ENCODE results near the gene SP2.

DNA sequence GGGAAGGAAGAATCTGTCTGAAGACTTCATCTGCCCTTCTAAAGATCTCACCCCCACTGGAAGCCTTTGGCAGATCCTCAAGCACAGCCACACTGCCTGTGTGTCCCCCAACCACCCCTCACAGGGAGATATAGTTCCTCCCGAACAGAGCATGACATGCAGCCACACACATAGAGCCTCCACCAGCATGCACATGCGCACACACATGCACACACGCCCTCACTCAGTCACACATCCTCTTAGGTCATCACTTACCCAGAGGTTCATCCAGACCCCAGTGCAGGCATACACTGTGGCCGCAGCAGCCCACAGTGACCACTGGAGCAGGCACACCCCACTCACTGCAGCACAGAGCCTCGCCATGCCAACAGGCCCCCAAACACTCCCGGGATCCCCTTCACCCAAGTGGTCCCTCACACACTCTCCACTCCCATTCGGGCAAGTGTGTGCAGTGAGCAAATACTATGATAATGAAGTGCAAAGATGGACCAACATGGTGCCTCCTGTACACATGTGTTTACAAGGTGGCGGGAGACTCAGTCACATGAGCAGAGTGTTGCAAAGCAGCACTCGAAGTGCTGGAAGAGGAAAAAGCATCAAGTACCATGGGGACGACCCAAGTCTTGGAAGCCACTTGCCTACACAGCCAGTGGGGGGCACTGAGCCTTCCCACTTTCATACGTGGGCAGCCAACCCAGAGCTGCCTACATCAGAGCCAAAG, 28.1 kb upstream of the SP2 start:
- TF ChIP-seq ATF3 (IDR thresholded peaks at IDR 0.05), result no peak
- TF ChIP-seq, protein P1, sequence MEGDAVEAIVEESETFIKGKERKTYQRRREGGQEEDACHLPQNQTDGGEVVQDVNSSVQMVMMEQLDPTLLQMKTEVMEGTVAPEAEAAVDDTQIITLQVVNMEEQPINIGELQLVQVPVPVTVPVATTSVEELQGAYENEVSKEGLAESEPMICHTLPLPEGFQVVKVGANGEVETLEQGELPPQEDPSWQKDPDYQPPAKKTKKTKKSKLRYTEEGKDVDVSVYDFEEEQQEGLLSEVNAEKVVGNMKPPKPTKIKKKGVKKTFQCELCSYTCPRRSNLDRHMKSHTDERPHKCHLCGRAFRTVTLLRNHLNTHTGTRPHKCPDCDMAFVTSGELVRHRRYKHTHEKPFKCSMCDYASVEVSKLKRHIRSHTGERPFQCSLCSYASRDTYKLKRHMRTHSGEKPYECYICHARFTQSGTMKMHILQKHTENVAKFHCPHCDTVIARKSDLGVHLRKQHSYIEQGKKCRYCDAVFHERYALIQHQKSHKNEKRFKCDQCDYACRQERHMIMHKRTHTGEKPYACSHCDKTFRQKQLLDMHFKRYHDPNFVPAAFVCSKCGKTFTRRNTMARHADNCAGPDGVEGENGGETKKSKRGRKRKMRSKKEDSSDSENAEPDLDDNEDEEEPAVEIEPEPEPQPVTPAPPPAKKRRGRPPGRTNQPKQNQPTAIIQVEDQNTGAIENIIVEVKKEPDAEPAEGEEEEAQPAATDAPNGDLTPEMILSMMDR (IDR thresholded peaks at IDR 0.05 in 2 of 3, conservative IDR thresholded peaks at IDR 0.05 in 1 of 3; ENCODE audit: borderline replicate concordance in 1 of 3, insufficient read depth in 1 of 3, low read depth in 2 of 3, low read length in 2 of 3), result no peak
- no peak for TF ChIP-seq MAX (IDR thresholded peaks at IDR 0.05)
- no peak for TF ChIP-seq POLR2AphosphoS5 (IDR thresholded peaks at IDR 0.05; ENCODE audit: low read depth, low read length)
- no peak for TF ChIP-seq TCF7L2 (IDR thresholded peaks at IDR 0.05; ENCODE audit: borderline replicate concordance, extremely low read depth, insufficient read depth, insufficient read length)
- TF ChIP-seq FOSL1 (IDR thresholded peaks at IDR 0.05; ENCODE audit: low read depth), result no peak
- TF ChIP-seq EZH2 (IDR thresholded peaks at IDR 0.05), result no peak
- TF ChIP-seq, protein P2, sequence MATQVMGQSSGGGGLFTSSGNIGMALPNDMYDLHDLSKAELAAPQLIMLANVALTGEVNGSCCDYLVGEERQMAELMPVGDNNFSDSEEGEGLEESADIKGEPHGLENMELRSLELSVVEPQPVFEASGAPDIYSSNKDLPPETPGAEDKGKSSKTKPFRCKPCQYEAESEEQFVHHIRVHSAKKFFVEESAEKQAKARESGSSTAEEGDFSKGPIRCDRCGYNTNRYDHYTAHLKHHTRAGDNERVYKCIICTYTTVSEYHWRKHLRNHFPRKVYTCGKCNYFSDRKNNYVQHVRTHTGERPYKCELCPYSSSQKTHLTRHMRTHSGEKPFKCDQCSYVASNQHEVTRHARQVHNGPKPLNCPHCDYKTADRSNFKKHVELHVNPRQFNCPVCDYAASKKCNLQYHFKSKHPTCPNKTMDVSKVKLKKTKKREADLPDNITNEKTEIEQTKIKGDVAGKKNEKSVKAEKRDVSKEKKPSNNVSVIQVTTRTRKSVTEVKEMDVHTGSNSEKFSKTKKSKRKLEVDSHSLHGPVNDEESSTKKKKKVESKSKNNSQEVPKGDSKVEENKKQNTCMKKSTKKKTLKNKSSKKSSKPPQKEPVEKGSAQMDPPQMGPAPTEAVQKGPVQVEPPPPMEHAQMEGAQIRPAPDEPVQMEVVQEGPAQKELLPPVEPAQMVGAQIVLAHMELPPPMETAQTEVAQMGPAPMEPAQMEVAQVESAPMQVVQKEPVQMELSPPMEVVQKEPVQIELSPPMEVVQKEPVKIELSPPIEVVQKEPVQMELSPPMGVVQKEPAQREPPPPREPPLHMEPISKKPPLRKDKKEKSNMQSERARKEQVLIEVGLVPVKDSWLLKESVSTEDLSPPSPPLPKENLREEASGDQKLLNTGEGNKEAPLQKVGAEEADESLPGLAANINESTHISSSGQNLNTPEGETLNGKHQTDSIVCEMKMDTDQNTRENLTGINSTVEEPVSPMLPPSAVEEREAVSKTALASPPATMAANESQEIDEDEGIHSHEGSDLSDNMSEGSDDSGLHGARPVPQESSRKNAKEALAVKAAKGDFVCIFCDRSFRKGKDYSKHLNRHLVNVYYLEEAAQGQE (IDR thresholded peaks at IDR 0.05; ENCODE audit: low read depth), result no peak
- TF ChIP-seq POLR2A (IDR thresholded peaks at IDR 0.05; ENCODE audit: borderline replicate concordance, extremely low read depth, insufficient read depth, insufficient read length), result no peak
- no peak for TF ChIP-seq ZNF274 (IDR thresholded peaks at IDR 0.05; ENCODE audit: low read depth, low read length)
